DMS53 treated with DMSO at 0.1 percent for 48 hours (cell line): ENCODE results near the gene LRCH1.

Source experiments
- DNase-seq: peaks from one replicate; lab custom pipeline; 2025; ENCODE audit not compliant: unreplicated experiment; lab: John Stamatoyannopoulos, UW

Gene LRCH1

DNA sequence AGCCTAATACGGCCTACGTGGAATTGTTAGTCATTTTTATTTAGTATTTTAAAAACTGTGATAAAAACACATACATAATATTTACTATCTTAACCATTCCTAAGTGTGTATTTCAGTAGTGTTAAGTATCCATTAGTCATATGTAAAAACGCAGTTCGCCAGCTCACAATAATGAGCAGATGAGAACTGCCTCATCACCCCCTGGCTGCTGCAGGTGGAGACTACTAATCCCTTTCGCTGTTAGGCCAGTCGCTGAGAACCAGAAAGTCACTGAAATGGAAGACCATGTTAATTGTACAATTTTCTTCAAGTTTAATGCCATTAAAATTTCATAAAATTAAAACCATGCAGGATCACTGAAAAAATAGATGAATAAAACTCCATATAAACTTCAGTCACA is 242.4 kb downstream of the LRCH1 start:
- no peak for DNase-seq

- no peak for DNase-seq
Observed at GRCh38 chr13:46796129-46796514, 243.2 kb downstream of the LRCH1 start.

- DNase-seq, result peak; percentile 80
Observed at GRCh38 chr13:46796515-46797474, 243.8 kb downstream of the LRCH1 start, which contains the start of gene ESD. ESD (minus strand) TSS chr13:46797161; CDS start chr13:46791413, 5,748 bp downstream.

GRCh38 chr13:46797501-46798237 is 244.7 kb downstream of the LRCH1 start:
- DNase-seq, result no peak

- DNase-seq, result no peak
Observed at GRCh38 chr13:46799139-46799538, 246.2 kb downstream of the LRCH1 start.

- no peak for DNase-seq
Observed at GRCh38 chr13:46801858-46802257, 248.9 kb downstream of the LRCH1 start.
